Neural cell (in vitro differentiated cells): ENCODE results near the gene ITPR2. TPM values are rescaled to one million over a fixed set of nuclear protein-coding genes. Genes with fewer than 3 reads are reported as not detected.

Experiments
- H2AFZ ChIP-seq: fragments of 200-600, 300-800 bp; sonication (generic), shearing (Covaris generic); 2 replicates; pipeline ENCODE4 v1.6.0; 2014; ENCODE audit warnings: low read depth, mild to moderate bottlenecking, antibody characterized with exemption, low read length, moderate library complexity
- H3F3A ChIP-seq: fragments of 200-600 bp; shearing (Covaris generic); 2 replicates; pipeline ENCODE4 v1.6.1; 2016; ENCODE audit warnings: mild to moderate bottlenecking, moderate library complexity, mixed read lengths, antibody characterized with exemption, low read length; ENCODE audit not compliant: insufficient read depth, poor library complexity, severe bottlenecking
- H3K27ac ChIP-seq: fragments of 200-600, 300-800 bp; sonication (generic), shearing (Covaris generic); 2 replicates; pipeline ENCODE4 v1.5.1; 2014; ENCODE audit warnings: mild to moderate bottlenecking, low read length, moderate library complexity
- H3K27me3 ChIP-seq: fragments of 300-800, 200-600 bp; sonication (generic), shearing (Covaris generic); 2 replicates; pipeline ENCODE4 v1.6.0; 2014; ENCODE audit warnings: mild to moderate bottlenecking, low read depth, low read length, moderate library complexity; ENCODE audit not compliant: insufficient read depth
- H3K36me3 ChIP-seq: fragments of 300-800, 200-600 bp; sonication (generic), shearing (Covaris generic); 2 replicates; pipeline ENCODE4 v1.5.1; 2014; ENCODE audit warnings: mild to moderate bottlenecking, antibody characterized with exemption, low read length, moderate library complexity; ENCODE audit not compliant: insufficient read depth
- H3K4me2 ChIP-seq: fragments of 300-800, 200-600 bp; sonication (generic), shearing (Covaris generic); 2 replicates; pipeline ENCODE4 v1.6.0; 2014; ENCODE audit warnings: mild to moderate bottlenecking, low read length
- H3K4me3 ChIP-seq: fragments of 300-800, 200-600 bp; sonication (generic), shearing (Covaris generic); 2 replicates; pipeline ENCODE4 v1.5.1; 2014; ENCODE audit warnings: mild to moderate bottlenecking, low read length, moderate library complexity
- H3K79me2 ChIP-seq: fragments of 200-600 bp; shearing (Covaris generic); replicated peaks from 2 replicates; pipeline ENCODE4 v1.6.0; 2014; ENCODE audit warnings: mild to moderate bottlenecking, low read length, moderate library complexity; ENCODE audit not compliant: insufficient read depth
- H3K9ac ChIP-seq: fragments of 300-800, 200-600 bp; sonication (generic), shearing (Covaris generic); 2 replicates; pipeline ENCODE4 v1.6.1; 2016; ENCODE audit warnings: mild to moderate bottlenecking, low read length, mixed read lengths
- H3K9me2 ChIP-seq: fragments of 200-600 bp; shearing (Covaris generic); 2 replicates; pipeline ENCODE4 v1.6.1; 2016; ENCODE audit warnings: mild to moderate bottlenecking, low read length, mixed read lengths; ENCODE audit not compliant: insufficient read depth
- H3K9me3 ChIP-seq: fragments of 200-600, 300-800 bp; sonication (generic), shearing (Covaris generic); 2 replicates; pipeline ENCODE4 v1.6.1; 2016; ENCODE audit warnings: mild to moderate bottlenecking, mixed run types, low read length, moderate library complexity, mixed read lengths
- H4K20me1 ChIP-seq: fragments of 200-600 bp; shearing (Covaris generic); 2 replicates; pipeline ENCODE4 v1.6.1; 2016; ENCODE audit warnings: mild to moderate bottlenecking, mixed run types; ENCODE audit not compliant: insufficient read depth
- CTCF ChIP-seq: fragments of 450-650 bp; IDR thresholded peaks from 2 replicates; pipeline ENCODE4 v1.5.1; 2014; ENCODE audit warnings: antibody characterized with exemption, mild to moderate bottlenecking, moderate library complexity; ENCODE audit not compliant: poor library complexity, severe bottlenecking
- EP300 ChIP-seq: fragments of 450-650 bp; conservative IDR thresholded peaks from 2 replicates; pipeline ENCODE4 v1.6.1; 2014; ENCODE audit warnings: antibody characterized with exemption, mild to moderate bottlenecking, moderate library complexity; ENCODE audit not compliant: poor library complexity, severe bottlenecking
- EZH2 ChIP-seq: fragments of 200-600, 300-800 bp; shearing (Covaris generic), sonication (generic); IDR thresholded peaks from 2 replicates; pipeline ENCODE4 v1.6.1; 2014; ENCODE audit warnings: antibody characterized with exemption, low read length, borderline replicate concordance, mild to moderate bottlenecking; ENCODE audit not compliant: insufficient read depth, poor library complexity, severe bottlenecking
- MXI1 ChIP-seq: fragments of 450-650 bp; conservative IDR thresholded peaks from 2 replicates; pipeline ENCODE4 v1.6.1; 2014; ENCODE audit warnings: antibody characterized with exemption, mild to moderate bottlenecking; ENCODE audit not compliant: poor library complexity, severe bottlenecking
- POLR2AphosphoS5 ChIP-seq: IDR thresholded peaks from 2 replicates; pipeline ENCODE4 v1.6.1; 2012
- RAD21 ChIP-seq: fragments of 450-650 bp; conservative IDR thresholded peaks from 2 replicates; pipeline ENCODE4 v1.6.1; 2014; ENCODE audit warnings: antibody characterized with exemption, mild to moderate bottlenecking, moderate library complexity
- SMC3 ChIP-seq: fragments of 450-650 bp; conservative IDR thresholded peaks from 2 replicates; pipeline ENCODE4 v1.6.1; 2014; ENCODE audit warnings: antibody characterized with exemption, mild to moderate bottlenecking, moderate library complexity; ENCODE audit not compliant: poor library complexity
- TAF1 ChIP-seq: IDR thresholded peaks from 2 replicates; pipeline ENCODE4 v1.6.1; 2012; ENCODE audit warnings: low read depth
- polyA plus RNA-seq: library from polyadenylated mRNA; depleted of rRNA; stranded (reverse); fragments of >200 nt; gene quantifications from 2 replicates; pipeline ENCODE4 v1.2.3, GENCODE V29; 2014
- TF ChIP-seq, protein P1 (sequence below): IDR thresholded peaks from 2 replicates; pipeline ENCODE4 v1.6.1; 2012; ENCODE audit warnings: borderline replicate concordance

The ITPR2 gene
- polyA plus RNA-seq, 1 donor from 2014 or later, result 2.0 TPM

DNA sequence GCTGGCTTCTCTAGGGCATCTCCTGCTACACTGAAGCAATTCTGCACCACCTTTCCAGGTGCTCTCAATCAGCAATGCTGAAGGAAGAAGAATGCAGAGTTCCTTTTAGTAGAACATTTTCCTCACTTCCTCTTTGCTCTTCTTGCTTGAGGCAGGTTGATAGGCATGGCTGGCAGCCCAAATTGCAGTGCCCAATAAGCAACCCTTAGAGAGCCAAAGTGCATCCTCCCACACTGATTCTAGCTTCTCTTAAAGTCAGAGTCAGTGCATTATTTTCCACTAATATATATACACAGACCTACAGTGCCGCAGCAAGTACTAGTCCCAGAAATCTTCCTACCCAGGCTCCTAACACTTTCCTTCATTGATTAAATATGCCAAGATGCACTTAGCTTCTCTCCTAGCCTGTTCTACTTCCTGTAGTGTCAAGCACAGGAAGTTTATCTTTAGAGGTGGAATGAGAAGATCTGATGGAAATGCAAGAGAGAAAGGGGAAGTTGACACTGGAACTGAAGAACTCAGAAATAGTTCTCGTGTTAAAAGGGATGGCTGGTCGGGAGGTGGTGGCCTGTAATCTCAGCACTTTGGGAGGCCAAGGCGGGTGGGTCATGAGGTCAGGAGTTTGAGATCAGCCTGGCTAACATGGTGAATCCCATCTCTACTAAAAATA is 504.9 kb downstream of the ITPR2 start:
- H3K79me2 ChIP-seq, result no peaks in the 10 kb centered on the region
- H3K27ac ChIP-seq, result no peak overlapping the region
- no peaks in the 10 kb centered on the region for H3K36me3 ChIP-seq
- H2AFZ ChIP-seq, result no peak overlapping the region
- no peaks in the 10 kb centered on the region for H3F3A ChIP-seq
- H3K4me3 ChIP-seq, result no peak overlapping the region
- no peaks in the 10 kb centered on the region for H3K9me2 ChIP-seq
- no peak overlapping the region for H3K9ac ChIP-seq
- no peaks in the 10 kb centered on the region for H4K20me1 ChIP-seq
- no peaks in the 10 kb centered on the region for H3K27me3 ChIP-seq
- no peak for TF ChIP-seq POLR2AphosphoS5
- no peak for TF ChIP-seq RAD21
- no peak for TF ChIP-seq EZH2
- no peak for TF ChIP-seq SMC3
- TF ChIP-seq CTCF, result no peak
- TF ChIP-seq TAF1, result no peak
- no peak overlapping the region for H3K4me2 ChIP-seq
- H3K9me3 ChIP-seq, result no peaks in the 10 kb centered on the region

GRCh38 chr12:26323673-26324072 is 509.3 kb downstream of the ITPR2 start:
- Histone ChIP-seq H3K4me2 (no peak overlapping the region), H3K27me3 (no peaks in the 10 kb centered on the region), H3K36me3 (no peaks in the 10 kb centered on the region), H3K9me3 (no peaks in the 10 kb centered on the region), H3K4me3 (no peak overlapping the region), H3K79me2 (no peaks in the 10 kb centered on the region), H3K27ac (no peak overlapping the region), H4K20me1 (no peaks in the 10 kb centered on the region), H3F3A (no peaks in the 10 kb centered on the region), H3K9me2 (no peaks in the 10 kb centered on the region), H2AFZ (no peak overlapping the region), H3K9ac (no peak overlapping the region)
- peak; percentile 66 for TF ChIP-seq EP300
- TF ChIP-seq POLR2AphosphoS5, result no peak

DNA sequence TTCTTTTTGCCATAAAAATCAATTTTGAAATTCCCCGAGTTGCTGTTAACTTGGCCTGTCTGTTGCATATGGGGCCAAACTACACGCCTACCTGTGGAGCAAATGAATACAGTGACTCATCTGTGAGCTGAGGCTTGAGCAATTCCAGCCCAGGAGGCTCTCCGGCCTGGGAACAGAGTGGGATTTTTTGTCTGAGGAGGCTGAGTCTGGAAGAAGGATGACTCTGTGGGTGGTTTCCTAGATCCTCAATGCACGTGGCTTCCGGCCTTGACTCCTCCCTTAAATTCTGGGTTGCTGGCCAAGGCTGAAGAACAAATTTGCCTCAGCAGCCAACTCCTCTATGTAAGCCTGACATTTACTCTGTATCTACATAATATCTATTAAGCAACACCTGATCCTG is 513.5 kb downstream of the ITPR2 start:
- no peaks in the 10 kb centered on the region for H3F3A ChIP-seq
- no peak overlapping the region for H3K4me2 ChIP-seq
- H3K9me3 ChIP-seq, result no peaks in the 10 kb centered on the region
- H3K9ac ChIP-seq, result no peak overlapping the region
- H3K79me2 ChIP-seq, result no peaks in the 10 kb centered on the region
- no peak for TF ChIP-seq RAD21
- TF ChIP-seq TAF1, result no peak
- no peak for TF ChIP-seq SMC3
- TF ChIP-seq, protein P1, sequence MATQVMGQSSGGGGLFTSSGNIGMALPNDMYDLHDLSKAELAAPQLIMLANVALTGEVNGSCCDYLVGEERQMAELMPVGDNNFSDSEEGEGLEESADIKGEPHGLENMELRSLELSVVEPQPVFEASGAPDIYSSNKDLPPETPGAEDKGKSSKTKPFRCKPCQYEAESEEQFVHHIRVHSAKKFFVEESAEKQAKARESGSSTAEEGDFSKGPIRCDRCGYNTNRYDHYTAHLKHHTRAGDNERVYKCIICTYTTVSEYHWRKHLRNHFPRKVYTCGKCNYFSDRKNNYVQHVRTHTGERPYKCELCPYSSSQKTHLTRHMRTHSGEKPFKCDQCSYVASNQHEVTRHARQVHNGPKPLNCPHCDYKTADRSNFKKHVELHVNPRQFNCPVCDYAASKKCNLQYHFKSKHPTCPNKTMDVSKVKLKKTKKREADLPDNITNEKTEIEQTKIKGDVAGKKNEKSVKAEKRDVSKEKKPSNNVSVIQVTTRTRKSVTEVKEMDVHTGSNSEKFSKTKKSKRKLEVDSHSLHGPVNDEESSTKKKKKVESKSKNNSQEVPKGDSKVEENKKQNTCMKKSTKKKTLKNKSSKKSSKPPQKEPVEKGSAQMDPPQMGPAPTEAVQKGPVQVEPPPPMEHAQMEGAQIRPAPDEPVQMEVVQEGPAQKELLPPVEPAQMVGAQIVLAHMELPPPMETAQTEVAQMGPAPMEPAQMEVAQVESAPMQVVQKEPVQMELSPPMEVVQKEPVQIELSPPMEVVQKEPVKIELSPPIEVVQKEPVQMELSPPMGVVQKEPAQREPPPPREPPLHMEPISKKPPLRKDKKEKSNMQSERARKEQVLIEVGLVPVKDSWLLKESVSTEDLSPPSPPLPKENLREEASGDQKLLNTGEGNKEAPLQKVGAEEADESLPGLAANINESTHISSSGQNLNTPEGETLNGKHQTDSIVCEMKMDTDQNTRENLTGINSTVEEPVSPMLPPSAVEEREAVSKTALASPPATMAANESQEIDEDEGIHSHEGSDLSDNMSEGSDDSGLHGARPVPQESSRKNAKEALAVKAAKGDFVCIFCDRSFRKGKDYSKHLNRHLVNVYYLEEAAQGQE, result no peak
- TF ChIP-seq CTCF, result no peak
- TF ChIP-seq EP300, result no peak
- TF ChIP-seq EZH2, result no peak
- no peak for TF ChIP-seq MXI1
- no peak for TF ChIP-seq POLR2AphosphoS5
- H3K36me3 ChIP-seq, result no peaks in the 10 kb centered on the region
- no peak overlapping the region for H2AFZ ChIP-seq
- H3K9me2 ChIP-seq, result no peaks in the 10 kb centered on the region
- no peak overlapping the region for H3K4me3 ChIP-seq
- no peaks in the 10 kb centered on the region for H4K20me1 ChIP-seq
- no peaks in the 10 kb centered on the region for H3K27me3 ChIP-seq
- H3K27ac ChIP-seq, result no peak overlapping the region
